HG03103 (cell line): ENCODE results near the gene SEC23A.
A peak's percentile ranks its signal among the peaks of the same experiment; 100 is the strongest.
"Not testable (repeated sequence)": the region's sequence is repeated elsewhere in the genome, so short reads cannot be mapped to it uniquely, and the experiment has no call there.

ENCODE experiments used
- ATAC-seq: cut with Tn5 transposase; IDR thresholded peaks from one replicate; pipeline ENCODE4 v1.9.1; 2021; ENCODE audit warnings: low read depth; ENCODE audit not compliant: unreplicated experiment

SEC23A gene

DNA sequence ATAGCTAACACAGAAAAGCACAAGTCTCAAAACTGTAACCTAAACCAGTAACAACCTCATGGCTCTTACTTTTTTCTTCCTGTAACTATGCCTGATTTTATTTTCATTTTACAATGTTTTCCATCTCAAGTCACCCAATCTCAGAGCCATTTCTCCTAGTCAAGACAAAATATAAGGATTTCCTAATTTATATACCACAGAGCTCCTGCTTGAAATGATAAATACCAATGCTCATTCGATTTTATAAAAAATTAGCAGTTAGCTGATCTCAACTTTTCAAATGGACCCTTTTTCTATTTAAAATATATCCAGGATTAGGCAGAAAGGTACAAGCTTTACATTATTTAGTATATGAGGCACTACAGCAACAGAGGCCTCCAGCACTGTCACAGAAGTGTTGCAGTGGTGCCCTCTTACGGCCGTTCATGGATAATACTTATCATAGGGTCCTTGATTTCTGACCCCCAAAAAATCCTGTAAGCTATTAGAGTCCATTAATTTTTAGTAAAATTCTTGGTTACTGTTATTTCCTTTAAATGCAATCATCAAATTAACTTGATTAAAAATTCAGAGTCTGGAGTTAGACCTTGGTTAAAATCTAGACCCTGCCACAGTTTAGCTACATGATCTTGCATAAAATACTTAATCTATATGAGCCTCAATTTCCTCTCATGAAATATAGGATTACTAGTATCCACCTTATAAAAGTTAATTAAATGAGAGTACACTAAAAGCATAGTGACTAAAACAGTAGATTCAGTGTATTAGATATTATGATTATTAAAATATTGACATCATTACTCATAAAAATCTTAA is 68.3 kb downstream of the SEC23A start:
- ATAC-seq = no peak

DNA sequence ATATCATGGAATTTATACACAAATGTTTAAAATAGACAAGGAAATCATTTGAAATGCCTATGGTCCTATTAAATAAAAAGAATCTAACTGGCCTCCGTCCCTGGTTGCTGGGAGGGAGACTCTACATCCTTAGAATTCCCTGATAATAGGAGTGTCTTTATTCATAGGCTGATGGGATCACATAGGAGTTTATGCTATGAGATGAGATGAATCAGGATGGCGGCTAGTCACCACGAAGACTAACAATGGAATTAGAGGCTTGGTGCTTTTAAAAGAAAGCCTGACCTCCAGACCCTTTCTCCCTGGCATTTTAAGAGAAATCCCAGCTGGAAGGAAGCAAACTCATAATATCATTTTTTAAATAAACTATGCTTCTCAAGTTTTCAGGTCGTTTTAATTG is 69.7 kb downstream of the SEC23A start:
- no peak for ATAC-seq

DNA sequence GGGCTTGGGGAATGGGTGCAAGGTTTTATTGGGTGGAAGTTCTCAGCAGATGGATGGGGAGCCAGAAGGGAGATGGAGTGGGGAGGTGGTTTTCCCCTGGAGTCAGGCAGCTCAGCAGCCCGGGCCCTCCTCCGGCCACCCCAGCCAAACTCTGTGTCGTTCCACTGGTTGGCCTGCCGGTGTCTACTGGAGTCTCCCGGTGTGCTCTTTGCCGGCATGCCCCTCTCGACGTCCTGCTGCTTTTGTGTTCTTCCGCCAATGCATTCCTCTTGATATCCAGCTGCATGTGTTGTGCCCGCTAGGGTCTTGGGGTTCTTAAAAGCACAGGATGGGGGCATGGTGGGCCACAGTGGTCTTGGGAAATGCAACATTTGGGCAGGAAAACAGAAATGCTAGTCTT is 72.8 kb downstream of the SEC23A start:
- ATAC-seq = no peak

DNA sequence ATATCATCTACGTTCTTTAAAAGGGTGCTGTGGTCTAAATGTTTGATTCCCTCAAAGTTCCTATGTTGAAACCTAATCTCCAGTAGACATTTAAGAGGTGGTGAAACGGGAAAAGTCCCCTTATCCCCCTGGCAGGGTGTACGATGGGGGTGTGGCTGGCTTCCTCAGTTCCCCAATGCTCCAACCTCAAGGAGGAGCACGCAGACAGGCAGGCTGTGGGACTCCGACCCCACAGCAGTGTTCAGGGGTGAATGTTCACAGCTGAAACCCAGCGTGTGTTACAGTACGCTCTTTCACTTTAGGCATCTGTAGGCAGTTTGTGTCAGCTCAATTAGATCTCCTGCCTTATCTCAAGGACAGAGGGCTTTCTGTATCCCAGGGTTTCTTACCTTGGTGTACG is 73.2 kb downstream of the SEC23A start:
- no peak for ATAC-seq

GRCh38 chr14:39028620-39029019 is 74.4 kb downstream of the SEC23A start:
- ATAC-seq = no peak

DNA sequence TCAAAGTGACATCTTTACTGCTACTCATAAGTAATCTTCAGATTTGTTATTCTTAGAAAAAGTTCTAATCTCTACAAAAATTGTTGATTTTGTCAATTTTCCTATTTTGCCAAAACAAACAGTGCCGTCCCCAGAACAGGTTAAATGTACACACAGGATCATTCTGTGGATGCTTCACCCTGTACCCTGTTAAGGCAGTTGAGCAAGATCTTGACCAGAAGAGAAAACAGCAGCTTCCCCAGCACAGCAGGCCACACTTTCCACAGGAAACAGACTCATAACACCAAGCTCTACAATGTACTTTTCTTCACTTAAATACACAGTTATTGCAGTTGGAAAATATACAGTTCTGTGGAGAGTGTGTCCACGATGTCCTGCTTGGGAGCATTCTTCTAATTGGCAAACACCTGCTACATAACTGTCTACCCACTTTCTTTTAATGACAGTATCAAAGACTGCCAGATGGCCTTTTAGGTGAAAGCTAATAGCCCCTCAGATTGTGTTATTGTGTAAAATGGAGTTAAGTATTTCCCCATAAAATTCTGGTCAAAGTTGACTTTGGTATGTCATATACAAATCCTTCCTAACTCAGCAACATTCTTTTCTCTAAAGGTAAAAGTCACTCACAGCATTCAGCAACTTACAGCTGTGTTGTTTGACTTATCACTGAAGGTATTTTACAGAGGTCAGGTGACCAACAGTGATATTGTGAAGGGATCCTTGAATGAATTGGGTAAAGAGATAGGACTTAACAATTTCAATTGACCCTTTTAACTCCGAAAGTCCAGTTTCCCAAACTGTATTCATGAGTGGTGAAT is 77.0 kb downstream of the SEC23A start:
- no peak for ATAC-seq

- ATAC-seq = no peak
These were observed 77.7 kb downstream of the SEC23A start for GRCh38 chr14:39025250-39025809.

DNA sequence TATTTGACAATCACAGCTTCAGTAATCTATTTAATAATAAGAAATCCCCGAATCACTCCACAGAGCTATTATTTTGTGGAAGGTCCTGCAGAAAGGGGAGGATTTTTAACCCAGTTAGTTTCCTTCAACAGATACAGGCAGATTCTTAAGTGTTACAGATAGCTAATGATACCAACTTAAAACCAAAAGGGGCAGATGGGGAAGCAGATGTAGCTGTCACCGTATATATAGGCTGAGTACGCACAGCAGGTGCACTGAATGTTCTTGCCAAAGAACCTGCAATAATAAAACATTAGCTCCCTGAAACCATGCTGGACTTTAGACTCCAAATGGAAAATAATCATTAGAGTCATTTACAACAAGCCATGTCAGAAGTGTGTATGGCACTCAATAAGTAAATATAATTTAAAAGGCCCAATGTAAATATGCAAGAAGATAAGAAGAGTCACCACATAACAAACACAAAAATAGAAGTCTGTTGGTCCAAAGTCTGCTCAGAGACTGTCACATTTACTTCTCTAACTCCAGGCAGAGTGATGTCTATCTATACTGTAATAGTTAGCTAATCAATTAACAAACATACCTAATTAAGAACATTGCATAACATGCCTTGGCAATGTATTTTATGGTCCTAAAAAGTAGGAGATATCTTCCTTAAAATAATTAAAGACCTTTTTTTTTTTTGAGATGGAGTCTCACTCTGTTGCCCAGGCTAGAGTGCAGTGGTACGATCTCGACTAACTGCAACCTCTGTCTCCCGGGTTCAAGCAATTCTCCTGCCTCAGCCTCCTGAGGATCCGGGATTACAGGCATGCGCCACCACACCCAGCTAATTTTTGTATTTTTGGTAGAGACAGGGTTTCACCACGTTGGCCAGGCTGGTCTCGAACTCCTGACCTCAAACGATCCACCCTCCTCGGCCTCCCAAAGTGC is 78.8 kb downstream of the SEC23A start:
- no peak for ATAC-seq

DNA sequence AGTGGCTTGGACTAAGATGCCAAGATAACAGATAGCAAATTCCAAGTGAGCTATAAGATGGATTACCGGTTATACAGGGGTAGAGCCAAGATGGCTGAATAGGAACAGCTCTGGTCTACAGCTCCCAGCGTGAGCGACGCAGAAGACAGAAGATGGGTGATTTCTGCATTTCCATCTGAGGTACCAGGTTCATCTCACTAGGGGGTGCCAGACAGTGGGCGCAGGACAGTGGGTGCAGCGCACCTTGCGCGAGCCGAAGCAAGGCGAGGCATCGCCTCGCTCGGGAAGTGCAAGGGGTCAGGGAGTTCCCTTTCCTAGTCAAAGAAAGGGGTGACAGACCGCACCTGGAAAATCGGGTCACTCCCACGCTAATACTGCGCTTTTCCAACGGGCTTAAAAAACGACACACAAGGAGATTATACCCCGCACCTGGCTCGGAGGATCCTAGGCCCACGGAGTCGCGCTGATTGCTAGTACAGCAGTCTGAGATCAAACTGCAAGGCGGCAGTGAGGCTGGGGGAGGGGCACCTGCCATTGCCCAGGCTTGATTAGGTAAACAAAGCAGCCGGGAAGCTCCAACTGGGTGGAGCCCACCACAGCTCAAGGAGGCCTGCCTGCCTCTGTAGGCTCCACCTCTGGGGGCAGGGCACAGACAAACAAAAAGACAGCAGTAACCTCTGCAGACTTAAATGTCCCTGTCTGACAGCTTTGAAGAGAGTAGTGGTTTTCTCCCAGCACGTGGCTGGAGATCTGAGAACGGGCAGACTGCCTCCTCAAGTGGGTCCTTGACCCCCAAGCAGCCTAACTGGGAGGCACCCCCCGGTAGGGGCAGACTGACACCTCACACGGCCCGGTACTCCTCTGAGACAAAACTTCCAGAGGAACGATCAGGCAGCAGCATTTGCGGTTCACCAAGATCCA is 85.7 kb downstream of the SEC23A start:
- ATAC-seq = not testable (repeated sequence)

- ATAC-seq = no peak
These were observed 86.3 kb downstream of the SEC23A start for GRCh38 chr14:39016733-39017095.

DNA sequence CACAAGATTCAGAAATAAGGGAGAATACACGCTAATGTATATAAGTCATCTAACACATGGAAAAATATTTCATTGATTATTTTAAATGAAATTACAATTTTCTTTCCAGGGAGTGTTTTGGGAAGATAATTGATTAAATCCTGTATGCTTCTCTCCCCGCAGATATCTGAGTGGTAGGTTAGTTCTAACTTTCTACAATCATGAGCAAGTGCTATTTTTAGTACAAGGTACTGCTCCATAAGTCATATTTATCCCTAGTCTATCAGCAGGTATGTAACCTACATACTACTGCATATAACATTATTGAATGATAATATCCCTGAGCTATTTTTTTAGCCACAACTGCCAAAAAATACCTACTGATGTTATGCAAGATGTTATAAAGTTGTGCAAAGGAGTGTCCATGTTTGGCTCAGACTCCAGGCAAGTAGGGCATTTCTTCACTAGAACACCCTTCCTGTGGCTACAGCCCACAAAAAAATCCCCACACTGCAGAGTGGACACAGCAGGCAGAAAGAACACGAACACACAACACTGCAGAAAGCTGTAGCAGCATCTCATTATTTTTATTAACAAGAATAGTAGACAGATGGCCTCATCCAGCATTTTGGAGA is 87.0 kb downstream of the SEC23A start:
- no peak for ATAC-seq

GRCh38 chr14:39015360-39015961 is 87.6 kb downstream of the SEC23A start:
- ATAC-seq = peak; percentile 80

DNA sequence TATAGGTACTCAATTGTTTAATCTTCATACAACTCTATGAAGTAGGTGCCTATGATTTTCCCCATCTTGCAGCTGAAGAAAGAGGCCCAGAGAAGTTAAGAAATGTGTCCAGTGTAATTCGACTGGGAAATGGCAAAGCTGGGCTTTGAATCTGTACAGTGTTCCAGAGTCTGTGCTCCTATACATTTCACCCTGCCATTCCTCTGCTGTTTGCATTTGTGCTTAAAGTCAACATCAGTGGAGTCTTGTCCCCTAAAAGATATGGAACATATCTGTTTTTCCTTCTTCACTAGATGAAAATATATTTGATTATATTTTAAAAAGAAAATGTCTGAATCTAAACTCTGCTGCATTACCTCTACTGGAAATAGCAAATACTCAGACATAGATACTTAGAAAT is 88.6 kb downstream of the SEC23A start:
- ATAC-seq = no peak

GRCh38 chr14:39008965-39009364 is 94.1 kb downstream of the SEC23A start:
- ATAC-seq = not testable (repeated sequence)

DNA sequence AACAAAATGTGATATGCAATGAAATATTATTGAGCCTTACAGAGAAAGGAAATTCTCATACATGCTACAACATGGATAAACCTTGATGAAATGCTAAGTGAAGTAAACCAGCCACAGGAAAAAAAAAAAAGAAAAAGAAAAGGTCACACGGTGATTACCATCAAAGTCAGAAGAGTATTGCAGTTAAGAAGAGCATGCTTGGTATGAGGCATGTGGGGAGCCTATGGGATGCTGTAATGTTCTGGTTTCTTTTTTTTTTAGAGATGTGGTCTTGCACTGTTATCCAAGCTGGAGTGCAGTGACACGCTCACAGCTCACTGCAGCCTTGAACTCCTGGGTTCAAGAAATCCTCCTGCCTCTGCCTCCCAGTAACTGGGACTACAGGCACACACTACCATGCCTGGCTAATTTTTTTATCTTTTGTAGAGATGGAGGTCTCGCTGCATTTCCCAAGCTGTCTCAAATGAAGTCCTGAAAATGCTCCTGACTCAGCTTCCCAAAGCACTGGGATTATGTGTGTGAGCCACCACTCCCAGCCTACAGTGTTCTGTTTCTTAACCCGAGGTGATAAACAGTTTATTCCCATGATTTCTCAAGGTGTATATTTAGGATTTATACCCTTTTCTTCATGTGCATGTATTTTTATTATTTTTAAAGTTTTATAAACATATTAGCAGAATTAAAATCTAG is 96.2 kb downstream of the SEC23A start:
- no peak for ATAC-seq

GRCh38 chr14:39005044-39005880 is 97.8 kb downstream of the SEC23A start:
- ATAC-seq = no peak

GRCh38 chr14:38999949-39000348 is 103.1 kb downstream of the SEC23A start:
- ATAC-seq = no peak
